SH-SY5Y (cell line): ENCODE results near the gene CDC42EP4.

Source experiments
- GATA2 ChIP-seq: IDR thresholded peaks from 2 replicates; pipeline ENCODE4 v1.6.1; 2011; ENCODE audit warnings: mild to moderate bottlenecking, low read depth, low read length
- GATA3 ChIP-seq: IDR thresholded peaks from 2 replicates; pipeline ENCODE4 v1.6.1; 2011; ENCODE audit warnings: low read depth, mild to moderate bottlenecking, low read length, moderate library complexity

GRCh38 chr17:73348018-73348828 lies 36.4 kb upstream of the CDC42EP4 start:
- no peak for TF ChIP-seq GATA2
- no peak for TF ChIP-seq GATA3
